ENCODE results near the gene ORMDL2. TPM values are rescaled to one million over a fixed set of nuclear protein-coding genes. Genes with fewer than 3 reads are reported as not detected.

ORMDL2 gene
- total and polyA plus RNA-seq, 2 experiments from 2014 or later = 28.6 to 106 TPM

DNA sequence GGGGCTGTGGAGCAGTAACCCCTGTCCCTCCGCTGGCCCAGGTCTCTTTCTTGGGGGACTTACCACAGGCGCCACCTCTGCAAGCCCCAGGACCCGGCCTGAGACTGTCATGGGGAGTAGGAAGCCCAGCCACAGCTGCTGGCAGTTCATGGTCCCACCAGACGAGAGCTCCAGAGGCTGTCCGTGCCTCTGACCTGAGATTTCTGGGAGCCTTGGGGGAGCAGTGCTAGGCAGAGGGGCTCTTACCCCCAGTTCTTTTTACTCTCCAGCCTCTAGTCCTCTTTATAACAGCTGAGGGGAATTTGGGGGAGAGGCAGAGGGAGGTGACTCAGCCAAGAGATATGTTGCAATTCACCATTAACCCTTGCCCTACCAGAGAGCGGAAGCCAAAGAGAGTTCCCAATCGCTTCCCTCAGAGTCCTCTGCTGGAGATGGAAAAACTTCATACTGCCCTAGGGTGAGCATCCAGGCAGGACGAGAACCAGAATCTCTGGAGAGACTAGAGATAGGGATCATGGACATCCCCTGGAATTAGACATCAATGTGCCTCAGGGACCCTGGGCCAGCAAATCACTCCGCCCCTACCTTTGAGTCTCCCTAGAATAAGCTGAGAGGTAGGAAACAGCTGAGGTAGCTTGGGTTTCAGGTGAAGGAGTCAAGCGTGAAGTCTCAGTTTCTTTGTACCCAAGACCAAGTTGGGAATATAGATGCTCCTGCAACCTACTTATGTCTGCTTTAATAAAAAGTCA, 25.0 kb downstream of the ORMDL2 start, which contains the start of gene MMP19:
Gene MMP19, minus strand, starts transcription at position 256 of the 749 bp plus-strand sequence. Its CDS starts 106 bp downstream, at position 150.
- 62% methylated on average over 10 of the region's 10 CpGs for WGBS (ENCODE audit: low lambda C conversion rate, missing lambda C conversion rate)
- Histone ChIP-seq H3K4me3 (no peak within 1 kb of the TSS), H3K9me3 (ENCODE audit: low read depth) (no peaks in the 10 kb centered on the region)

DNA sequence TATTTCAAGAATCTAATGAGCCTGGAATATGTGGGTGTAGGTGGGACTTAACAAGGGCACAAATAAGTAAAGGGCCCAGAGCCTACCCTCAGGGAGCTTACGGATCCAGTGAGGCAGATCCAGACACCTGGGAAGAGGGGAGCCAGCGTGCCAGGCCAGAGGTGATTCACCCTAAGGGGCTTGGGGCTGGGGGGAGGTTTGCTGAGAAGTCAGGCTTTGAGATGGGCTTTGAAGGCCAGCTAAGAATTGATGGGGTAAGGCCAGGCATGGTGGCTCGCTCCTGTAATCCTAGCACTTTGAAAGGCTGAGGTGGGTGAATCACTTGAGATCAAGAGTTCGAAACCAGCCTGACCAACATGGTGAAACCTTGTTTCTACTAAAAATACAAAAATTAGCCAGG, 25.6 kb downstream of the ORMDL2 start:
- Histone ChIP-seq H4K20me1 (ENCODE audit: insufficient read depth, poor library complexity, severe bottlenecking) (no peaks in the 10 kb centered on the region), H3K27me3 (no peaks in the 10 kb centered on the region), H3K4me2 (peak overlapping the region; percentile 70), H3K27ac (no peak overlapping the region), H3K9me3 (ENCODE audit: low read depth) (no peaks in the 10 kb centered on the region), H3K4me1 (ENCODE audit: insufficient read depth) (peaks cover 10% of the 10 kb centered on the region), H3K9me2 (replicated peaks; ENCODE audit: insufficient read depth) (no peaks in the 10 kb centered on the region), H3K4me3 (no peak overlapping the region), H3K36me3 (replicated peaks; ENCODE audit: insufficient read depth, low read depth) (no peaks in the 10 kb centered on the region), H2AFZ (no peak overlapping the region), H3K79me2 (no peaks in the 10 kb centered on the region)
- TF ChIP-seq EZH2 (IDR thresholded peaks at IDR 0.05; ENCODE audit: borderline replicate concordance) = no peak
- TF ChIP-seq EZH2phosphoT487 (IDR thresholded peaks at IDR 0.05; ENCODE audit: low read depth, severe bottlenecking, unreplicated experiment) = no peak
- TF ChIP-seq, protein P1, sequence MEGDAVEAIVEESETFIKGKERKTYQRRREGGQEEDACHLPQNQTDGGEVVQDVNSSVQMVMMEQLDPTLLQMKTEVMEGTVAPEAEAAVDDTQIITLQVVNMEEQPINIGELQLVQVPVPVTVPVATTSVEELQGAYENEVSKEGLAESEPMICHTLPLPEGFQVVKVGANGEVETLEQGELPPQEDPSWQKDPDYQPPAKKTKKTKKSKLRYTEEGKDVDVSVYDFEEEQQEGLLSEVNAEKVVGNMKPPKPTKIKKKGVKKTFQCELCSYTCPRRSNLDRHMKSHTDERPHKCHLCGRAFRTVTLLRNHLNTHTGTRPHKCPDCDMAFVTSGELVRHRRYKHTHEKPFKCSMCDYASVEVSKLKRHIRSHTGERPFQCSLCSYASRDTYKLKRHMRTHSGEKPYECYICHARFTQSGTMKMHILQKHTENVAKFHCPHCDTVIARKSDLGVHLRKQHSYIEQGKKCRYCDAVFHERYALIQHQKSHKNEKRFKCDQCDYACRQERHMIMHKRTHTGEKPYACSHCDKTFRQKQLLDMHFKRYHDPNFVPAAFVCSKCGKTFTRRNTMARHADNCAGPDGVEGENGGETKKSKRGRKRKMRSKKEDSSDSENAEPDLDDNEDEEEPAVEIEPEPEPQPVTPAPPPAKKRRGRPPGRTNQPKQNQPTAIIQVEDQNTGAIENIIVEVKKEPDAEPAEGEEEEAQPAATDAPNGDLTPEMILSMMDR (IDR thresholded peaks at IDR 0.05; ENCODE audit: poor library complexity) = no peak
- 95% methylated on average over 4 of the region's 4 CpGs for WGBS (ENCODE audit: low lambda C conversion rate, missing lambda C conversion rate)
- no peak for DNase-seq (ENCODE audit: low spot score)

More for the DNA sequence above, 25.0 kb downstream of the ORMDL2 start, which contains the start of gene MMP19:
- TF ChIP-seq, protein P1 (IDR thresholded peaks at IDR 0.05; ENCODE audit: poor library complexity) = no peak
- TF ChIP-seq EZH2 (IDR thresholded peaks at IDR 0.05; ENCODE audit: borderline replicate concordance) (no peak), EZH2phosphoT487 (IDR thresholded peaks at IDR 0.05; ENCODE audit: low read depth, severe bottlenecking, unreplicated experiment) (no peak)
- H3K4me2 ChIP-seq = peak within 1 kb of the TSS; percentile 70
- H2AFZ ChIP-seq = no peak within 1 kb of the TSS
- H3K27ac ChIP-seq = no peak within 1 kb of the TSS
- no peaks in the 10 kb centered on the region for H3K27me3 ChIP-seq
- H3K79me2 ChIP-seq = no peaks in the 10 kb centered on the region
- H3K36me3 ChIP-seq (replicated peaks; ENCODE audit: insufficient read depth, low read depth) = no peaks in the 10 kb centered on the region
- no peaks in the 10 kb centered on the region for H3K9me2 ChIP-seq (replicated peaks; ENCODE audit: insufficient read depth)
- DNase-seq (ENCODE audit: low spot score) = peak; percentile 63
- no peaks in the 10 kb centered on the region for H4K20me1 ChIP-seq (ENCODE audit: insufficient read depth, poor library complexity, severe bottlenecking)
- H3K4me1 ChIP-seq (ENCODE audit: insufficient read depth) = peaks cover 7% of the 10 kb centered on the region

DNA sequence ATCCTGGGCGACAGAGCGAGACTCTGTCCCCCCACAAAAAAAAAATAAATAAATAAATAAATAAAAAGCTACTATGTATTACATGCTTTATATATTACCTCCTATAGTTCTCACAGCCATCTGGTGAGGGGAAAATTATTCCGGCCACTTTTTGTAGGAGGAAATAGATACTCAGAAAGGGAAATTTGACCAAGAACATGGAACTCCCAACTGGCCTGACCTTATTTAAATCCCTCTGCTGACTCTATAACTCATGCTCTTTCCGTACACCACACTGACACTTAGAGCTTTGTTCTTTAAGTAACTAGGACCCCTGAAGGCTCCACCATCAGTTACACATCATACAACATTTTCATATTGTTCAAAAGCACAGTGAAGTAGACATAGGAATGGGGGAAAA, 27.1 kb downstream of the ORMDL2 start:
- Histone ChIP-seq H2AFZ (no peak overlapping the region), H4K20me1 (ENCODE audit: insufficient read depth, poor library complexity, severe bottlenecking) (no peaks in the 10 kb centered on the region), H3K9me2 (replicated peaks; ENCODE audit: insufficient read depth) (no peaks in the 10 kb centered on the region), H3K9me3 (ENCODE audit: low read depth) (no peaks in the 10 kb centered on the region), H3K4me1 (ENCODE audit: insufficient read depth) (peaks cover 15% of the 10 kb centered on the region), H3K79me2 (no peaks in the 10 kb centered on the region), H3K27me3 (no peaks in the 10 kb centered on the region), H3K4me2 (no peak overlapping the region), H3K36me3 (replicated peaks; ENCODE audit: insufficient read depth, low read depth) (no peaks in the 10 kb centered on the region), H3K27ac (no peak overlapping the region), H3K4me3 (no peak overlapping the region)
- no peak for DNase-seq (ENCODE audit: low spot score)
- 93% methylated on average over 4 of the region's 4 CpGs for WGBS (ENCODE audit: low lambda C conversion rate, missing lambda C conversion rate)
- TF ChIP-seq, protein P1 (IDR thresholded peaks at IDR 0.05; ENCODE audit: poor library complexity) = no peak
- TF ChIP-seq EZH2 (IDR thresholded peaks at IDR 0.05; ENCODE audit: borderline replicate concordance) (no peak), EZH2phosphoT487 (IDR thresholded peaks at IDR 0.05; ENCODE audit: low read depth, severe bottlenecking, unreplicated experiment) (no peak)

All from hepatocyte (in vitro differentiated cells).